Epithelial cell of alveolus of lung (primary cell): ENCODE measurements around the gene SLC25A41. TPM values are rescaled to one million over a fixed set of nuclear protein-coding genes. Genes with fewer than 3 reads are reported as not detected.

ENCODE experiments used
- total RNA-seq: library from RNA; depleted of rRNA; stranded (reverse); fragments of >200 nt; gene quantifications from 2 replicates; pipeline ENCODE4 v1.2.1, GENCODE V29; 2015

The SLC25A41 gene
- total RNA-seq = not detected in 2 replicates

GRCh38 chr19:6433663-6434062 lies at the start of gene SLC25A41:
SLC25A41 (minus strand) TSS chr19:6433763; CDS start chr19:6433693, 70 bp downstream.

DNA sequence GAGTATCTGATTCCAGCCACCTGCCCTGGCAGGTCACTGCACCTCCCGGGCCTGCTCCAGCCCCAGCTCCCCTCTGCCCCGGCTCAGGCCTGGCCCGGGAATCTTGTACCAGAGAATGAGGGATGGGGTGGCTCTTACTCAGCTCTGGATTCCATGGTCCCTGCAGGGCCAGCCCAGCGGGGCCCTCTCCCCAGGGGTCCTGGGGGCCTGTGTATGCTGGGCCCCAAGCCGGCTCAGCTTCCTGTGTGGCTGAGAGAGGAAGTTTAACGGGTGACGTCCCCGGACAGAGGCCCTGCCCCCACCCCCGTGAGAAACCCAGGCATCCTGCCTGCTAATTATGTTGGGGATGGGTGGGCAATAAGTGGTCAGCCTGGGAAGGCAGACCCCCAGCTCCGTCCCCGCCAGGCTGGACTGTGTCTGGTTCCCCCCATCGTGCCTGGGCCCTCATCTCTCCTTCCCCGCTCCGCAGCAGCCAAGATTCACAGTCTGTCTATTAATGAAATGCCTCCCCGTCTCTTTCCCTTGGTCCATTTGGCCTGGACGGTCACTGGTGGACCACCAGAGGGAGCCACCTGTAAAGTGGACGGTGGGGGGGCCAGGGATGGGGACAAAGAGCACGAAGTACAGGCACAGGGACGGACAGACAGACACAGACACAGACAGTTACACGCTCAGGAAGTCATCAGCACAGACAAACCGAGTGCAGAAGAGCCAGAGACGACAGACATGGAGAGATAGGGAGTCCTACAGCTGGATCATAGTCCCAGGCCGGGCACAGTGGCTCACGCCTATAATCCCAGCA lies 48.2 kb upstream of the SLC25A41 start, which contains the start of gene DENND1C:
TSS of gene DENND1C (minus strand) at position 247 of the 802 bp plus-strand sequence. CDS start at position 155, 92 bp downstream.

GRCh38 chr19:6464070-6464873 lies 30.7 kb upstream of the SLC25A41 start, which contains the start of gene CRB3:
CRB3 (plus strand) TSS chr19:6464271; CDS start chr19:6464702, 431 bp downstream.

DNA sequence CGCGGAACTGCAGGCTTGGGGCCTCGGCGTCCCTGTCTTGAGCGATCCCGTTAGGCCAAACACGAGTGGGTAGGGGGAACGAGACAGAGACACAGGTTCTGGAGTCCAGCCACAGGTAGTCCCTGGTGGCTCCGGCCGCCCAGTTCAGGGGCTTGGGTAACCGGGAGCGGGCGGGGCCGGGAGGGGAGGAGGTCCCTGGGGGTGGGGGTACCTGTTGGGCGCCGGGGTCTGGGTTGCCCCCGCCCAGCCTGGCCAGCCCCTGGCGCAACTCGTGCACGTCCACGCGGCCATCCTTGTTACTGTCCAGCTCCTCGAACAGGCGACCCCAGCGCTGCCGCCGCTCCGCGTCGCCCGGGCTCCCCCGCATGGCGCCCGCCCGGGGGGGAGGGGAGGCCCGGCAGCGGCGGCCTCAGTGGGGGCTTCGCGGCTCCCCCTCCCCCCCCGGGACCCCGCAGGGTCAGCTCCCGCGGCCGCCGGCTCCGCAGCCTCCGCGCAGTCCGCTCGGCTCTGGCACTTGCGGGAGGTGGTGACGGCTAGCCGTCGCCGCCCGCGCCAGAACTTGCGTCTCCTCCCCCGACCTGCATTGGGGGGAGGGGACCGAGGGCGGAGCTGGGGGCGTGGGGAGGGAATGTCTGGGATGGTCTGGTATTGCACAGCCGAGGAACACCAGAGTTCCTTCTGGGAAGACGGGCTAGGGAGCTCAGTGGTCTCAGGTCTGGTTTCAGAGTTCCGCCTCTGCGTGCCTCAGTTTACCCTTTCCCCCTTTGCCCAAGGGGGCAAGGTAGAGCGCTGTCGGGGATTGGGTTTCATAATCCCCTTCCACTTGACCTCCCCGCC lies 25.9 kb upstream of the SLC25A41 start, which contains the start of gene SLC25A23:
TSS of gene SLC25A23 (minus strand) at position 531 of the 837 bp plus-strand sequence. CDS start at position 367, 164 bp downstream.

GRCh38 chr19:6424195-6424938 lies 9.2 kb downstream of the SLC25A41 start, which contains the start of gene KHSRP:
KHSRP (minus strand) TSS chr19:6424811; CDS start chr19:6424701, 110 bp downstream.

GRCh38 chr19:6393074-6393982 lies 40.2 kb downstream of the SLC25A41 start, which contains the start of gene GTF2F1:
GTF2F1 (minus strand) TSS chr19:6393164; CDS start chr19:6392995, 169 bp downstream.

Other genes starting within 250 kb of the SLC25A41 start
- 20.4 and 44.3 TPM in 2 replicates for gene MLLT1, start 153.8 kb downstream of the SLC25A41 start, total RNA-seq
- not detected in 2 replicates for gene ACER1, start 100.2 kb downstream of the SLC25A41 start, total RNA-seq
- 128 and 177 TPM in 2 replicates for gene CLPP, start 72.2 kb downstream of the SLC25A41 start, total RNA-seq
- gene ALKBH7, start 61.0 kb downstream of the SLC25A41 start, total RNA-seq = 67.6 and 91.1 TPM in 2 replicates
- 0.26 and 1.4 TPM in 2 replicates for gene PSPN, start 57.8 kb downstream of the SLC25A41 start, total RNA-seq
- 37.9 and 71.2 TPM in 2 replicates for gene GTF2F1, start 40.6 kb downstream of the SLC25A41 start, total RNA-seq
- gene KHSRP, start 9.0 kb downstream of the SLC25A41 start, total RNA-seq = 182 and 196 TPM in 2 replicates
- 34.1 and 79.8 TPM in 2 replicates for gene SLC25A23, start 26.0 kb upstream of the SLC25A41 start, total RNA-seq
- 1.7 TPM in 1 of 2 replicates, not detected in the other for gene CRB3, start 30.5 kb upstream of the SLC25A41 start, total RNA-seq
- not detected in 2 replicates for gene DENND1C, start 48.0 kb upstream of the SLC25A41 start, total RNA-seq
- gene TUBB4A, start 68.5 kb upstream of the SLC25A41 start, total RNA-seq = not detected in 2 replicates
- 1.3 TPM in 1 of 2 replicates, not detected in the other for gene TNFSF9, start 97.3 kb upstream of the SLC25A41 start, total RNA-seq
- gene CD70, start 157.4 kb upstream of the SLC25A41 start, total RNA-seq = not detected in 2 replicates
- not detected in 2 replicates for gene TNFSF14, start 236.4 kb upstream of the SLC25A41 start, total RNA-seq